Mesenteric fat pad (tissue), 1 donor: ENCODE measurements around the gene KRTAP10-6. TPM values are rescaled to one million over a fixed set of nuclear protein-coding genes. Genes with fewer than 3 reads are reported as not detected.
"Not testable (repeated sequence)": the region's sequence is repeated elsewhere in the genome, so short reads cannot be mapped to it uniquely, and the experiment has no call there.

Source experiments
- DNase-seq: peaks from one replicate; pipeline ENCODE4 v3.0.0-alpha.2; 2020; ENCODE audit warnings: low spot score
- long read RNA-seq: library from polyadenylated mRNA; unstranded; transcript quantifications from one replicate; pipeline ENCODE4 v2.0.0, GENCODE V29; 2020
- total RNA-seq: library from RNA; stranded (reverse); fragmentation: NEBNext Ultra II Directional; extraction: Animal tissue kit (Norgen Biotek cat#: 25700); gene quantifications from one replicate; pipeline ENCODE4 v1.2.1, GENCODE V29; 2021
- donor health status: DM: yes; HTN: yes; CAD: no.

KRTAP10-6 gene, protein sequence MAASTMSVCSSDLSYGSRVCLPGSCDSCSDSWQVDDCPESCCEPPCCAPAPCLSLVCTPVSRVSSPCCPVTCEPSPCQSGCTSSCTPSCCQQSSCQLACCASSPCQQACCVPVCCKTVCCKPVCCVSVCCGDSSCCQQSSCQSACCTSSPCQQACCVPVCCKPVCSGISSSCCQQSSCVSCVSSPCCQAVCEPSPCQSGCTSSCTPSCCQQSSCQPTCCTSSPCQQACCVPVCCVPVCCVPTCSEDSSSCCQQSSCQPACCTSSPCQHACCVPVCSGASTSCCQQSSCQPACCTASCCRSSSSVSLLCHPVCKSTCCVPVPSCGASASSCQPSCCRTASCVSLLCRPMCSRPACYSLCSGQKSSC
- total RNA-seq = not detected
- long read RNA-seq = 0 reads

DNA sequence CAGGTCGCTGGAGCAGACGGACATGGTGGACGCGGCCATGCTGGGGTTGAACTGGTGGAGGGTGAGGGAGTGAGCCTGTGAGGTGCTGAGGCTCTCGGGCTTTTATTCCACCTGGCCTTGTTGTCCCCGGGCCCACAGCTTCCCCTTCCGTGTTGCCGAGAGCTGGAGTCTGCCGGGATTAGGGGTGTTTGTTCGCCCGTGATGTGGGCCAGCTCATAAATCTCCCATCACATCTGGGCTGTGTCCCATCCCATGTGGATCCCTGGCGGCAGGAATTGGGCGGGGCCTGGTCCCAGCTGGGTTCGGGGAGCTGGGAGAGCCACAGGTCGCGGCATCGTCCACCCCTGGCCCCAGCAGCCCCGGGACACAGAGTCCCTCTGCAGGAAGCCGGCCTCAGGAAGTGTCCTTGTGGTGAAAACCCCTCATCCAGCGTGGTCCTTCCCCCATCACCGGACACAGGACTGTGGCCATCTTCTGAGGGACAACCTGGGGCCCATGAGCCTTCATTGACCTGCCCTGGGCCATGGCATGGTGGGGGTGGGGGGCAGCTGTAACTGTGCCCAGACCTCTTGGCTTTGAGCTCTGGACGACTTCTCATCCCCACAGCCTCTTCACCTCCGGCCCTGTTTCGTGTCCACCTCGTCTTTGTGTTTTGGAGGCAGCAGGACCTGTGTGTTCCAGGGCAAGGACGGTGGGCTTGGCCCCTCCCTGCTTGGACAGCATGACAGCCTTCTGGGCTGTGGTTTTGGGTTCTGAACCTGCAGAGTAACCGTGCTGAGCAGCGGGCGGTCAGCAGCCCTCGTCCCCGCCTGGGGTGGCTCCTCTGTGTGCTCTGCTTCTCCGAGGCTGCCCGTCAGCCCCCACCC is at the start of gene KRTAP10-6:
KRTAP10-6 (minus strand) TSS at position 60 of the 866 bp plus-strand sequence; CDS start at position 39, 21 bp downstream.
- DNase-seq = peak; percentile 89

GRCh38 chr21:44640761-44641160 is 48.5 kb upstream of the KRTAP10-6 start:
- DNase-seq = no peak

- DNase-seq = no peak
These were observed 47.0 kb upstream of the KRTAP10-6 start for GRCh38 chr21:44639331-44639655.

DNA sequence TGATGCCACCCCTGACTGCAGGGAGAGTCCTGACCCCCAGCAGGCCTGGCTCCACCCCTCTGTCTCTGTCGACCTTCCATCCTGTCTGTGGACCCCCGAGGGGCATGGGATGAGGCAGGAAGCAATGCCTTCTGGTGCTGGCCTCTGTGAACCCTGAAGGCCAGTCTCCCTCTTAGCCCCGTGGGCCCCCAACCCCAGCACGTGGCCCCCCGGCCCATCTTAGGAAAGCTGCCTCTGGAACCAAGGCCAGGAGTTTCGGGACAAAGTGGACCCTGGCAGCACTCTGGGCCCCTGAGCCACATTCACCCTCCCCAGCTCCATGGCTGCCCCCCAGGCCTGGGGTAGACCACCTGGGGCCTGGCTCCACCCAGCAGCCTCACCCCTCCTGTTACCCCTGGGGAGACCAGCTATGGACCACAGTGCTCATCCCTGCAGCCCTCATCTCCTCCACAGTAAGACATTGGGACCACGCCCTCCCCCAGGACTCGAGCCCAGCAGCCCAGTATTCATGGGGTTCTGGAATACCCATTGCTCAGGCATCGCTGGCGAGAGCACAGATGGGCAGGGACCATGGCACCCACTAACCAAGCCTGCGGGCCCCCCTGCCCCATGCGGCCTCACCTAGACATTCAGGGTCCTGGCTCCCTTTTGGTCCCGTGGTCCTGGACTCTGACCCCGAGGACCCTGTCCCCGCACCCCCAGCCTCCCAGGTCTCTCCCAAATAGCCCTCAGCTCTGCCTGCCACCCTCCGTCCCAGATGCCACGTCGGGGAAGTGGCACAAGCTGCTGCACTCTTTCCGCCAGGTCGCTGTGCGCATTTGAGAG is 46.4 kb upstream of the KRTAP10-6 start:
- DNase-seq = not testable (repeated sequence)

DNA sequence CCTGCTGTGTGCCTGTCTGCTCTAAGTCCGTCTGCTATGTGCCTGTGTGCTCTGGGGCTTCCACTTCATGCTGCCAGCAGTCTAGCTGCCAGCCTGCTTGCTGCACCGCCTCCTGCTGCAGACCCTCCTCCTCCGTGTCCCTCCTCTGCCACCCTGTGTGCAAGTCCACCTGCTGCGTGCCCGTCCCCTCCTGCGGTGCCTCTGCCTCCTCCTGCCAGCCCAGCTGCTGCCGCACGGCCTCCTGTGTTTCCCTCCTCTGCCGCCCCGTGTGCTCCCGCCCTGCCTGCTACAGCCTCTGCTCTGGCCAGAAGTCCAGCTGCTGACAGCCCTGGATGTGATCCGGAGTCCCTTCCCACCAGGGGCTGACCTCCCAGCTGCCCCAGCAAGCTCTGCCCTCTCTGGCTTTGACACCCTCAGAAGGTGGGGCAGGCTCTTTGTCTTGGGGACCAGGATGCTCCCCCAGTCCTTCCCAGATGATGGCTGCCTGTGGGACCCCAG is 45.6 kb upstream of the KRTAP10-6 start:
- not testable (repeated sequence) for DNase-seq

GRCh38 chr21:44637018-44637850 is 44.9 kb upstream of the KRTAP10-6 start, which contains the start of gene KRTAP10-10:
Gene KRTAP10-10 (plus strand): TSS chr21:44637356. CDS start chr21:44637418, 62 bp downstream.
- DNase-seq = no peak

DNA sequence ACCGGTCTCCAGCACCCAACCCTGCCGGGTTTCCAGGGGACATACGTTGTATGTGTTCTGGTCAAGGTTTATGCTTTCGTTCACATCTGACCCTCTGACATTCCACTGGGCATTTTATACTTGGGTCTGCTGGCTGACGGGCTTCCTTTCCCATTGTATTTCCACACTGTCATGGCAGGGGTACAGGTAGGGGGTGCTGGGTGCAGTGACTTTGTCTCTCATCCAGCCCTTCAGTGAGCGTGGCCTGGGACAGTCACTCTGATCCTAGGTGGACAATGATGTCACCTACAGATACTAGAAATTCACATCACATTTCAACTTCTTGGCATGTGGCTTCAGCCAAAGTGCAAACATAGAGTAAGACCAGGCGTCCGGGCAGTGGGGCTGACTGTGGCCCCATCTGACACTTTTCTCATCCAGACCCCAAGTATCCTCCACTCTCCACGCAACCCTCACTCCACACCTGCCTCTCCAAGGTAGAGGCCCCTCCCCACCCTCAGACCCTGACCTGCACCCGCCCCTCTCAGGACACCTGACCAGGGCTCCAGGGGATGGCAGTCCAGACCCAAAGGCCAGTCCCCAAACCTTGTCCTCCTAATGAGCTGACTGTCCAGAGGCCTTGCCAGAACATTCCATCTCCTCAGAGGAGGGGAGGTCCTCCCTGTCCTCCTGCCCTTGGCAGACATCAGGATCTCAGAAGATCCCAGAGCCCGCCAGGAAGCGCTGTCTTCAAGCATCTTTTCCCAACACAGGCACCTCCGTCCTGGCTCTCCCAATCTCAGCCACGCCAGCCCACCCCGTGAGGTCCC is 44.1 kb upstream of the KRTAP10-6 start:
- no peak for DNase-seq

GRCh38 chr21:44632067-44632466 is 39.8 kb upstream of the KRTAP10-6 start:
- no peak for DNase-seq

DNA sequence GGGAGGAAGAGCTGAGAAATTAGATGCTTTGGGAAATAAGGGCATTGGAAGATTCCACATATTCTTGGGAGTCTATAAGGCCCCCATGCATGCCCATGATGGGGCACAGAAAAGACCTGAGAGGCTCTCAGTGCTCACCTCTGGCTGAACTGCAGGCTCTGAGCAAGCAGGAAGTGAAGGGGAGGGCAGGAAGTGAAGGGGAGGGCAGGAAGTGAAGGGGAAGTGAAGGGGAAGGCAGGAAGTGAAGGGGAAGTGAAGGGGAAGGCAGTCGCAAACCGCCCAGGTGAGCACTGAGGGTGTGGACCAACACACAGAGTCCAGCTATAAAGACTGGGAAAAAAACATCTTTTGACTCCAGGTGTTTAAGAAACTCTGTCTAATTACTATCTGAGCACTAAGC is 38.1 kb upstream of the KRTAP10-6 start:
- DNase-seq = no peak

DNA sequence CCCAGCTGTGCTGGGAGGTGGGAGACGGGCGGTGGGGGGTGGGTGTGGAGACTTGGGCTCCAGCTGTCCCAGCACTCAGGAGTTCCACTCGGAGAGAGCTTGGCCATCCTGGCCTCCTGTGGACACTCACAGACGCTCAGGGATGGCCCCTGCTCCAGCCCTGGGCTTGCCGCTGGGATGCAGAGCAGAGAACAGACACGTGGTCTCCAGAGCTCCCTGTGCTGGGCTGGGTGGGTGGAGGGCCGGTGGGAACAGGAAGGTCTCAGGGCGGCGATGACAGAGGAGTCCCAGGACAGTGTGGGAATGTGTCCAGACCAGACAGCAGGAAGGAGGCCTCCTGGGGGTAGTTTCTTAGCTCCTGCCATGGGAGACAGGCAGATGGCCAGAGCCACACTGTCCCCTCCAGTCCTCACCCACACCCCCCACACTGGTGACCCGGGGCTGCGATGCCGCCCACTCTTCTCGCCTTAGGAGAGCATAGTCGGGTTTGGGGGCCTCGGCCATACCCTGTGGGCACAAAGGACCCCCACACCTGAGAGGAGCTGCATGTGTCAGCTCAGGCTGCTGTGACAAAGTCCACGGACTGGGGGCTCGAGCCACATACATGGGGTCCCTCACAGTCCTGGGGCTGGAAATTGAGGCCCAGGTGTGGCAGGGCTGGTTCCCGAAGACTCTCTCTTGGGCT is 36.5 kb upstream of the KRTAP10-6 start:
- no peak for DNase-seq

- not testable (repeated sequence) for DNase-seq
These were observed 35.5 kb upstream of the KRTAP10-6 start for GRCh38 chr21:44627831-44628233.

DNA sequence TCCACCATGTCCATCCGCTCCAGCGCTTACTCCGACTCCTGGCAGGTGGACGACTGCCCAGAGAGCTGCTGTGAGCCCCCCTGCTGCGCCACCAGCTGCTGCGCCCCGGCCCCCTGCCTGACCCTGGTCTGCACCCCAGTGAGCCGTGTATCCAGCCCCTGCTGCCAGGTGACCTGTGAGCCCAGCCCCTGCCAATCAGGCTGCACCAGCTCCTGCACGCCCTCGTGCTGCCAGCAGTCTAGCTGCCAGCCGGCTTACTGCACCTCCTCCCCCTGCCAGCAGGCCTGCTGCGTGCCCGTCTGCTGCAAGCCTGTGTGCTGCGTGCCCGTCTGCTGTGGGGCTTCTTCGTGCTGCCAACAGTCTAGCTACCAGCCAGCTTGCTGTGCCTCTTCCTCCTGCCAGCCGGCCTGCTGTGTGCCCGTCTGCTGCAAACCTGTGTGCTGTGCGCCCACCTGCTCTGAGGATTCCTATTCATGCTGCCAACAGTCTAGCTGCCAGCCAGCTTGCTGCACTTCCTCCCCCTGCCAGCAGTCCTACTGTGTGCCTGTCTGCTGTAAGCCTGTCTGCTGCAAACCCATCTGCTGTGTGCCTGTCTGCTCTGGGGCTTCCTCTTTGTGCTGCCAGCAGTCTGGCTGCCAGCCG is 35.0 kb upstream of the KRTAP10-6 start:
- DNase-seq = not testable (repeated sequence)

DNA sequence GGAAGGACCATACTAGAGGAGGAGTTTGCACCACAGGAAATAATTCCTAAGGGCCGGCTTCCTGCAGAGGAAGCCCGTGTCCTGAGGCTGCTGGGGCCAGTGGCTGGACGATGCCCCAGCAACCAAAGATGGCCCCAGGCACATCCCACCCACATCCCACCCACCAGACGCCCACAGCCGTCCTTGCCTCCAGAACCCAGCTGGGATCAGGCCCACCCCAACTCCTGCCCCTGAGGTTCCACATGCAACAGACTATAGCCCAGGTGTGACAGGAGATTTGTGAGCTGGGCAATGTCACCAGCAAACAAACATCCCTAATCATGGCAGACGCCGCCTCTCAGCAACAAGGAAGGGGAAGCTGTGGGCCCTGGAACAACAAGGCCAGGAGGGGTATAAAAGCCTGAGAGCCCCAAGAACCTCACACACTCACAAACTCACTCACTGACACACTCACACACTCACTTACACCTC is 34.4 kb upstream of the KRTAP10-6 start, which contains the start of gene KRTAP10-9:
KRTAP10-9 (plus strand) TSS at position 421 of the 471 bp plus-strand sequence. CDS start 79 bp downstream, outside the sequence.
- DNase-seq = no peak

- DNase-seq = no peak
These were observed 34.0 kb upstream of the KRTAP10-6 start for GRCh38 chr21:44626262-44626661.

- DNase-seq = no peak
These were observed 33.5 kb upstream of the KRTAP10-6 start for GRCh38 chr21:44625756-44626155.

DNA sequence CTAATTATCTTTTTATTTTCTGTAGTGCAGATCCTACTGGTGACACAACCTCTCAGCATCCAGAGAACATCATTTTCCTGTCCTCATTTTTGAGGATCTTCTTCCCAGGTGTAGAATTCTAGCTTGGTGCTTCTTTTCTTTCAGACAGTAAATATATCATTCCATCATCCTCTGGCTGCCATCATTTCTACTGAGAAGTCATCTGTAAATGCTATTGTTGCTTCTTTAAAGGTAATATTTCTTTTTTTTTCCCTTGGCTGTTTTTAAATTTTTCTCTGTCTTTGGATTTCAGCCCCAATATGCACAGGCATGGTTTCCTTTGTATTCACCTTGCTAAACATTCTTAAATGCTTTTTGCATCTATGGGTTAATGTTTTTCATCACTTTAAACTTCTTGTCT is 31.3 kb upstream of the KRTAP10-6 start:
- no peak for DNase-seq

GRCh38 chr21:44619886-44620285 is 27.6 kb upstream of the KRTAP10-6 start:
- no peak for DNase-seq

DNA sequence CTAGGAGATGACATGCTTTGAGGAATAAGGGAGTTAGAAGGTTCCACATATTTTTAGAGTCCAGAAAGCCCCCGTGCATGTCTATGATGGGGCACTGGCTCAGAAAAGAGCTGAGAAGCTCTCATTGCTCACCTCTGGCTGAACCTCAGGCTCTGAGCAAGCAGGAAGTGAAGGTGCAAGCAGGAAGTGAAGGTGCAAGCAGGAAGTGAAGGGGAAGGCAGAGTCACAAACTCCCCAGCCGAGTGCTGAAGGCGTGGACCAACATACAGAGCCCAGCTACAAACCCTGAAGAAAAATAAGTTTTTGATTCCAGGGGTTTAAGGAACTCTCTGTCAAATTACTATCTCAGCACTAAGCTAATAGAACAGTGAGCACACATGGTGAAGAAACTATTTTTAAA is 26.6 kb upstream of the KRTAP10-6 start:
- no peak for DNase-seq
